ENCODE results near the gene PVALEF. TPM values are rescaled to one million over a fixed set of nuclear protein-coding genes. Genes with fewer than 3 reads are reported as not detected.

The PVALEF gene
- total and polyA plus RNA-seq, 2 experiments from 2014 or later: not detected

DNA sequence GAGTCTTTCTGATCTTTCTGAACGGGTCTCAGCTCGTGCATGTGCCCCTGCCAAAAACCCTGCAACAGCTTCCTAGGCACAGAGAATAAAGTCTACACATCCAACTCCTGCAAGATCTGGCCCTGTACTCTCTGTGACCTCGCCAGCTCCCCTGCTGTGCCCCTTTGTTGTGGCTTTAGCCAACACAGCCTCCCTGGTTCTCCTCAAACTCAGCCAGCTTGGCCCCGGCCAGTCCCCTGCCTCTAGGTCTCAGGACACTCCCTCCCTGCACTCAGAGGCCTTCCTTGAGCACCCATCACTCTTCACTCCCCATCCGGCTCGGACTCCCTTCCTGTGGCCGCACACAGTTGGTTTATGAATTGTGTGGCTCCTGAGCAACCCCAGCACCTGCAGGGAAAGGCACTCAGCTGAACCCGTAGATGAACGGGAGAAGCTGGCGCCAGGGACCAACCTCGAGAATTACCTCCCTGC lies 56.1 kb downstream of the PVALEF start:
- Histone ChIP-seq H3K36me3 (ENCODE audit: low read depth) (no peaks in the 10 kb centered on the region), H3F3A (ENCODE audit: insufficient read depth) (no peaks in the 10 kb centered on the region), H4K20me1 (ENCODE audit: insufficient read depth) (no peaks in the 10 kb centered on the region), H3K27me3 (replicated peaks; ENCODE audit: insufficient read depth) (no peaks in the 10 kb centered on the region), H3K79me2 (ENCODE audit: insufficient read depth) (peaks cover 6% of the 10 kb centered on the region; the same call in 1 of the 2 replicates), H3K9me2 (ENCODE audit: insufficient read depth) (no peaks in the 10 kb centered on the region), H3K9ac (no peak overlapping the region), H3K4me1 (ENCODE audit: insufficient read depth) (no peaks in the 10 kb centered on the region), H3K27ac (no peak overlapping the region), H3K4me3 (peak overlapping the region; percentile 80; the same call in 1 of the 2 replicates), H3K9me3 (ENCODE audit: low read depth) (no peaks in the 10 kb centered on the region), H3K4me2 (ENCODE audit: unreplicated experiment) (peak overlapping the region; percentile 67), H2AFZ (no peak overlapping the region; the same call in 1 of the 2 replicates)
- DNase-seq: no peak
- in situ Hi-C loops (cut with MboI): no loop called here
- 70 to 73% methylated on average over 11 of the region's 11 CpGs for WGBS, 2 experiments (ENCODE audit: low coverage in 1 of 2, low lambda C conversion rate in 2 of 2, missing lambda C conversion rate in 2 of 2)
- no peak for TF ChIP-seq EZH2phosphoT487 (IDR thresholded peaks at IDR 0.05; ENCODE audit: insufficient read depth, low read depth)
- TF ChIP-seq EZH2 (IDR thresholded peaks at IDR 0.05; ENCODE audit: insufficient read depth, poor library complexity, severe bottlenecking): no peak

DNA sequence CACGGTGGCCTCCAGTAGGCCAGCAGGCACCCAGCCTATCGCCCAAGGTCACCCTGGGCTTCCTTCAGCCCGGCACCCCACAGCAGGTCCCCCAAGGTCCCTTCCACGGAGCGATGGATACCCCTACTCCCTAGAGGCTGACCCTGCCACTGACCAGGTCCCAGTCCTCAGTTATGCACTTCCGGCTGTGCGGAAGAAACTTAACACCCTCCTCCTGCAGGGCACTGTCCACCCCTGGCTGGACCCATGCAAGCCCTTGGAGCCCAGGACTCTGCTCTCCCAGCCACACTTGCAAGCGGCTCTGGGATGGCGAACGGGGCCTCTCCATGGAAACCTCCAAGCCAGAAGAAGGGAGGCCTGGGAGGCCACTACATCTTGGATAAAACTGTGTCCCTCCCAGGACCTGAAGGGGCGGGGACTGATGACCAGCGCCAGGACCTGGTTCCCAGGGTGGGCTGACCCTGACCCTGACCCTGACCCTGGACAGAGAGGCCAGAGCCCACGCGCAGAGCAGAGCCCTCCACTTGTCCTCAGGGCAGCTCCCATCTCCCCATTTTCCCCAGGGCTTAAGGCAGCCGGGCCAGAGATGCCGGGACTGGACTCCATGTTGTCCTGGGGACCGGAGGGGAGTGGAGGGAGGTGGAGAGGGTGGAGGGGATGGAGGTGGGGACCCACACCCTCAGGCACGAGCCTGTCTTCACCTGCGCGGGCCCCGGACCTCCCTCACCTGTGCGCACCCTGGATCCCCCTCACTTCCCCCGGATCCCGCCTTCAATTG lies 56.7 kb downstream of the PVALEF start:
- no peak for TF ChIP-seq EZH2phosphoT487 (IDR thresholded peaks at IDR 0.05; ENCODE audit: insufficient read depth, low read depth)
- no peak for TF ChIP-seq EZH2 (IDR thresholded peaks at IDR 0.05; ENCODE audit: insufficient read depth, poor library complexity, severe bottlenecking)
- peaks cover 6% of the 10 kb centered on the region; the same call in 1 of the 2 replicates for H3K79me2 ChIP-seq (ENCODE audit: insufficient read depth)
- H3K4me2 ChIP-seq (ENCODE audit: unreplicated experiment): peak overlapping the region; percentile 67
- H3K9me3 ChIP-seq (ENCODE audit: low read depth): no peaks in the 10 kb centered on the region
- no peaks in the 10 kb centered on the region for H3F3A ChIP-seq (ENCODE audit: insufficient read depth)
- no peaks in the 10 kb centered on the region for H3K36me3 ChIP-seq (ENCODE audit: low read depth)
- H2AFZ ChIP-seq: peak overlapping the region; percentile 79
- H3K9ac ChIP-seq: peak overlapping the region; percentile 78
- peak overlapping the region; percentile 80 for H3K4me3 ChIP-seq
- H3K27ac ChIP-seq: no peak overlapping the region
- H3K9me2 ChIP-seq (ENCODE audit: insufficient read depth): no peaks in the 10 kb centered on the region
- no peaks in the 10 kb centered on the region for H3K27me3 ChIP-seq (replicated peaks; ENCODE audit: insufficient read depth)
- in situ Hi-C loops (cut with MboI): no loop called here
- no peaks in the 10 kb centered on the region for H3K4me1 ChIP-seq (ENCODE audit: insufficient read depth)
- WGBS, 2 experiments (ENCODE audit: low coverage in 1 of 2, low lambda C conversion rate in 2 of 2, missing lambda C conversion rate in 2 of 2): 18 to 22% methylated on average over 21 to 23 of the region's 24 CpGs
- no peaks in the 10 kb centered on the region for H4K20me1 ChIP-seq (ENCODE audit: insufficient read depth)
- peak; percentile 31 for DNase-seq

DNA sequence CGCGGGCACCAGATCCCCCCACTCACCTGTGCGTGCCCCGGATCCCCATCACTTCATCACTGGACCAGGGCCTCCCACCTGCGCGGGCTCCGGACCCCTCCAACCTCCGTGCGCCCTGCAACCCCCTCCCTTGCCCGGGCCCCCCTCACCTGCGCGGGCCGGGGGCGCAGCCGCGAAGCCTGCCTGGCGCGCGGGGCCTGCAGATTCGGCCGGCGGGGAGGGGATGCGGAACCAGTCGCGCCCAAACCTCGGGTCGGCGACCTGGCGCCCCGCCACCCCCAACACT lies 57.3 kb downstream of the PVALEF start:
- H3K27ac ChIP-seq: no peak overlapping the region
- peak overlapping the region; percentile 79 for H2AFZ ChIP-seq
- H3K9ac ChIP-seq: peak overlapping the region; percentile 78
- no peaks in the 10 kb centered on the region for H3K27me3 ChIP-seq (replicated peaks; ENCODE audit: insufficient read depth)
- no peaks in the 10 kb centered on the region for H3K9me3 ChIP-seq (ENCODE audit: low read depth)
- WGBS, 2 experiments (ENCODE audit: low coverage in 1 of 2, low lambda C conversion rate in 2 of 2, missing lambda C conversion rate in 2 of 2): 0 to 1% methylated on average over 18 to 30 of the region's 30 CpGs
- DNase-seq: no peak
- no peaks in the 10 kb centered on the region for H3K36me3 ChIP-seq (ENCODE audit: low read depth)
- H3K4me3 ChIP-seq: peak overlapping the region; percentile 80
- H3K4me1 ChIP-seq (ENCODE audit: insufficient read depth): no peaks in the 10 kb centered on the region
- in situ Hi-C loops (cut with MboI): no loop called here
- no peaks in the 10 kb centered on the region for H3K9me2 ChIP-seq (ENCODE audit: insufficient read depth)
- peak overlapping the region; percentile 67 for H3K4me2 ChIP-seq (ENCODE audit: unreplicated experiment)
- H3F3A ChIP-seq (ENCODE audit: insufficient read depth): no peaks in the 10 kb centered on the region
- peaks cover 6% of the 10 kb centered on the region; the same call in 1 of the 2 replicates for H3K79me2 ChIP-seq (ENCODE audit: insufficient read depth)
- TF ChIP-seq EZH2 (IDR thresholded peaks at IDR 0.05; ENCODE audit: insufficient read depth, poor library complexity, severe bottlenecking) (no peak), EZH2phosphoT487 (IDR thresholded peaks at IDR 0.05; ENCODE audit: insufficient read depth, low read depth) (no peak)
- H4K20me1 ChIP-seq (ENCODE audit: insufficient read depth): no peaks in the 10 kb centered on the region

DNA sequence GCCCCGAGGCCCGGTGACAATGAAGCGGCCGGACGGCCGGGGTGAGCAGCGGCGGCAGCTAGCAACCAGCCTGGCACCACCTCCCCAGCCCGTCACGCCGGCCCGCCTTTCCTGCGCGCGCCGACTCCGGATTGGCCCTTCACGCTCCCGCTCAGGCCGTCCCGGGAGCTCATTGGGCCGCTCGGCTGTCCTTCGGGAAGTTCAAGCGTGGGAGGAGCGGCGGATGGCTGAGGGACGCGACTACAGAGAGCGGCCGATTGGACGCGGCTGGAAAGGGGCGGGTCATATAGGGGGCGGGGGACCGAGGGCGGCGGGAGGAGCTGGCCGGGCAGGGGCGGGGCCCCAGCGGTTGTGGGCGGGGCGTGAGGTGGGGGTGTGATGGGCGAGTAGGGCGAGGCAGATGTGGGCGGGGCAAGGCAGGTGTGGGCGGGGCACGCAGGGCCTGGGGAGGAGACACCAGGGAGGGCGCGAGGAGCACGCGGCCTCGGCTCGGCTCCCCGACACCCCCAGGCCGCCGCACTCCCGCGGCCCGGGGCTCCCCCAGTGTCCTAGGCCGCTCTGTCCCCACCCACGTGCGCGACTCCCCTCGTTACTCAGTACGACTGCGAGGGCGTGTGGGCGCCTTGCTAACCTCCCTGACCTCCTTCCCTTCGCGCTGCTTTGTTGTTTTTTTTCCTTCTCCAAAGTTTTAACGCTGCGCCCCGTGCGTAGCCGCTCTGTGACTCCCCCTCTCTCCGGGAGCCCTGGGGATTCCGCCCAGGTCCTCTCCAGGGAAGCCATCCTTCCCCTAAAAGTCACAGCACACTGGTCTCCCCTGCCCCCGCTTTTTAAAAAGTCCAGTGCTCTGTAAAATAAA lies 57.8 kb downstream of the PVALEF start, which contains the start of gene CEP131:
CEP131 (minus strand) TSS at position 60 of the 856 bp plus-strand sequence. CDS start 2,909 bp downstream, outside the sequence.
- no peaks in the 10 kb centered on the region for H3K9me2 ChIP-seq (ENCODE audit: insufficient read depth)

More for the DNA sequence above, 57.8 kb downstream of the PVALEF start, which contains the start of gene CEP131:
- H3K4me3 ChIP-seq: peak within 1 kb of the TSS; percentile 80
- no peak within 1 kb of the TSS for H3K27ac ChIP-seq
- peak; percentile 100 for DNase-seq
- H4K20me1 ChIP-seq (ENCODE audit: insufficient read depth): no peaks in the 10 kb centered on the region
- peak within 1 kb of the TSS; percentile 78 for H3K9ac ChIP-seq
- in situ Hi-C loops (cut with MboI): no loop called here
- TF ChIP-seq EZH2 (IDR thresholded peaks at IDR 0.05; ENCODE audit: insufficient read depth, poor library complexity, severe bottlenecking) (no peak), EZH2phosphoT487 (IDR thresholded peaks at IDR 0.05; ENCODE audit: insufficient read depth, low read depth) (no peak)
- peaks cover 6% of the 10 kb centered on the region; the same call in 1 of the 2 replicates for H3K79me2 ChIP-seq (ENCODE audit: insufficient read depth)
- H3K27me3 ChIP-seq (replicated peaks; ENCODE audit: insufficient read depth): no peaks in the 10 kb centered on the region
- H2AFZ ChIP-seq: peak within 1 kb of the TSS; percentile 97
- H3K36me3 ChIP-seq (ENCODE audit: low read depth): no peaks in the 10 kb centered on the region
- WGBS, 2 experiments (ENCODE audit: low coverage in 1 of 2, low lambda C conversion rate in 2 of 2, missing lambda C conversion rate in 2 of 2): 1% methylated on average over 46 to 73 of the region's 79 CpGs
- H3K4me1 ChIP-seq (ENCODE audit: insufficient read depth): no peaks in the 10 kb centered on the region
- H3F3A ChIP-seq (ENCODE audit: insufficient read depth): no peaks in the 10 kb centered on the region
- peak within 1 kb of the TSS; percentile 95 for H3K4me2 ChIP-seq (ENCODE audit: unreplicated experiment)
- H3K9me3 ChIP-seq (ENCODE audit: low read depth): no peaks in the 10 kb centered on the region

All from GM23248 (cell line).